Suppressor macrophage (primary cell): ENCODE data around the gene CD44.
A peak's percentile ranks its signal among the peaks of the same experiment; 100 is the strongest.

ENCODE experiments used
- DNase-seq, 4 experiments: peaks; one replicate each; pipeline ENCODE4 v3.0.0-alpha.2; 2020 to 2022

Gene CD44

DNA sequence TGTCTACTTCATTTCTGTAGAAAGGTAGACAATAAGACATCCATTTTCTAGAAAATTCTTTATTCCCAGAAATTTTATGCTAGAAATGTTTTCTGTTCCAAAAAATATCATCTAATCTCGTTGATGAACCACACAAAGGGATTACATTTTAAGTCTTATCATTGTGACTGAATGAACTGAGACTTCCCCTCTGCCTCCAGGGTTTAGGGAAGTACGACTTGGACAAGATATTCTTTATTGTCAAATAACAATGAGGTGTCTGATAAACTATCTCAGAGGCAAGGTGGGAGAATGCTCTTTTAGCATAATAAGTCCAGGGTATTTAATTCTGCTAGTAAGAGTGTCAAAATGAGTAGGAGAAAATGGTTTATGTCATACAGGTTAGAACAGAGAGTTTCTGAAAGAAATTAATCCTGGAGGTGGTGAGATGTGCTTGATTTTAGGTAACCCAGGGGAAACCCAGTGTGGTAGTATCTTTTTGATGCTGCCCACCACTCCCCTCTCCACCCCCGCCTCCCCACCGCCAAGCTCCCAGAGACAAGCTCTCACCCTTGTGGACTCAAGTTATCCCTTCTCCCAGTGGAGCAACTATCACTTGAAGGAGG lies 100.6 kb downstream of the CD44 start:
- DNase-seq: peak; percentile 38 to 61 (median 54)

DNA sequence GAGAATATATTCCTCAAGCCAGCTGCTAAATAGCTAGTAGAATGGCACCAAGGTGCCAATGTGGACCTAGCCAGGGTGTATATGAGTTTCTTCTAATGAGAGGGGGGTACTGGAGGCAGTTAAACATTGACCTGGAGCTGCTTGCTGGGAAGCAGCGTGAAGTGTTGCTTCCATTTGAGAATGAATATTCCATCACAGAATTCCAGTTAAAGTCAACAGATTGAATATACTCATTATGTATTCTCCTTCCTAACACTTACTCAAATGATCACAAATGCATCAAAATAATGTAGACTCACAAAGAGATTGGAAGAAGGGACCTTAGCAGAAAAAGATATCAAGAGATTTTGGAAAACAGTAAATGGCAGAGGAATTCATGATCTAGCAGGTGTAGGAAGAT lies 102.1 kb downstream of the CD44 start:
- no peak for DNase-seq

DNA sequence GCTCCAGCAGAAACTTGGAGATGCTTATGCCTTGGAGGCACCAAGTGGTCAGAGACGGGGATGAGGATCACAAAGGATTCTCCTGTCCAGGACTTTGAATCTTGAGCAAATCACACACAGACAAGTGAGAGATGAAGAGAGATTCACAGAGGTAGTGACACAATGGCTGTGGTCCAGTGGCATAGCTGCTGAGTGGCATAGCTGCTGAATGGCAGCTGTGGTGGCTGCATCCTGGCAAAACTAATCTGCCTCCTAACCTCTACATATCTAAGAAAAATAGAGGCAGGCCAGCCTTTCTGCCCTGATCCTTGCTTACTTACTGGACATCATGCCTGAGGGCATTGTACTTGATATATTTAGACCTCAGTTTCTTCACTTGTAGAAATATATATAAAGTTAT lies 102.6 kb downstream of the CD44 start:
- DNase-seq: no peak

DNA sequence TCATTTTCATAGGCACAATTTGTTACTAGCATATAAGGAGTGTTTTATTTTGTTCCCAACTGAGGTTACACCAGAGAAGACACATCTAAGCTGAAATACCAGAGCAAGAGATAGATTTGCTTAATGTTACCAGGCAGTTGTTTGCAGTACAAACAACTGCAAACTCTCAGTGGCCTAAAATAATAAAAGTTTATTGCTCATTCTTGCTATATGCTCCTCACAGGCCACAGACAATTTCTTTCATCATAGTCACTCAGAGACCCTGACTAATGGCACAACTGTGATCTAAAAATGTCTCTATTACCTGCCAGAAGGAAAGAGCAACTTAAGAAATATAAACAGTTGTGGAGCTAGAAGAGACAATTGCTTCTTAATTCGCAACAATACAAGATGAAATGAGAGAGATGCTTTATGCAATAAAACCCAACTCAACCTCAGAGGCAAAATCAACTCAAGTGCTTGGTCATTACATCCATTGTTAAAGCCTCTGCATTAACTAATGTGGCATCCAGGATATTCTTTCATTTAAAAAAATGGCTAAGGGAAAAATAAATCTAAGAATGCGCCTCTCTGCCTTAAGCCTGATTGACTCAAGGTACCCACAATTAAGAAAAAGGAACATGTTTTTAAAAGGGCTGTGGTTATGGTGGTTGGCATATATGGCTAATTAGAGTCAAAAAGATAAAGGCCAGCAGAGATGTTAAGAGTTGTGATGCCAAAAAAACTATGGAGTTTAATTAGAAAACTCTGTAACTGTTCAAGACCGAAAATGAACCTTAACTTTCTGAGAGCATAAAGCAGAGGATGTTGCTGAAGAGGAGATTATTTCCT lies 103.7 kb downstream of the CD44 start:
- DNase-seq: no peak

DNA sequence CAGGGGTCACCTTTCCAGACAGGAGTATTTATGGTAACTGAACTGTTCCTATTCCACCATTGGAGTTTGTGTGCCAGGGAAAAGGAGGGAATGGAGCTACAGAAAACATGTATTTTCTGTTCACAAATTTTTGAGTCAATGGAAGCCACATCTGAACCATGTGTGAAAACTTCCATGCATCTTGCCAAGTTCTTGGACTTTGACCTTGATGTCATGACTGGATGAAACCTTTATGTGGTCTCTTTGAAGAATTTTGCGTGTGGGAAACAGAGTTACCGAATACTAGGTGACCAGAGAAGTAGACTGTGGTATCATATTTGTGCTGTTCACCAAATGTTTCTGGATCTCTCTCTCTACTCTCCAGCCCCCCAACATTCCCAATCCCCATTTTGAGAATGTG lies 104.8 kb downstream of the CD44 start:
- no peak for DNase-seq

DNA sequence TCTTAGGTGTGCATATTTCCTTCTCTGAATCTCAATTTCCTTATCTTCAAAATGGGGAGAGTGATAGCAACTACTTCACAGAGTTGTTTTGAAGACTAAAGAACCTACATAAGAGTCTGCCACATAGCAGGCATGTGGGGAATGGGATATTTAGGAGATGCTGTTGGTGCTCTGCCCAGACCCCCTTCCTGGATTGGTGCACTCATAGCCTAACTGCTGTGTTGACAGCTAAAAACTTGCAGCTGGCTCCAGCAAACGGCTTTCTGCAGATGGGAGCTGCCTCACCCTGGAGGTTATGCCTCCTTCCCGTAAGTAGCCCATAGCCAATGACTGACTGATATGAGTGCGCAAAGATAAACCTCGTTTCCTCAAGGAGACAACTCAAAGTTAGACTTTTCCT lies 106.1 kb downstream of the CD44 start:
- no peak for DNase-seq

DNA sequence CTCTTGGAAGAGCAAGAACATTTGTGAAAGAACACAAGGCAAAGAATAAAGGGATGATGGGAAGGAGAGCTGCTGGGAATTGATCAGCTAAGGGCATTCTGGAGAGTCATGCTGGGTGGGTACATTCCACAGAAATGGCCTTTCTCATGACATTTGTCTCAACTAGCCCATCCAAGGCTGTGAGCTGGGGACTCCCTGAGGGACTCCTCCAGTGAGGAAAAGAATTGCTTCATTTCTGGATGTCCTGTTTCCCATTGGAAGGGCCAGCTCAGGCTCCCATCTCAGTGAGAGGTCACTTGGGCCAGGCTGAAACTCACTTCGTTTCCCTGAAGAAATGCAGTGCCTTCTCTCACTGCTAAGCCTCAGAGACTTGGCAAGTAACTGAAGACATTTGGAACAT lies 106.8 kb downstream of the CD44 start:
- DNase-seq: no peak

DNA sequence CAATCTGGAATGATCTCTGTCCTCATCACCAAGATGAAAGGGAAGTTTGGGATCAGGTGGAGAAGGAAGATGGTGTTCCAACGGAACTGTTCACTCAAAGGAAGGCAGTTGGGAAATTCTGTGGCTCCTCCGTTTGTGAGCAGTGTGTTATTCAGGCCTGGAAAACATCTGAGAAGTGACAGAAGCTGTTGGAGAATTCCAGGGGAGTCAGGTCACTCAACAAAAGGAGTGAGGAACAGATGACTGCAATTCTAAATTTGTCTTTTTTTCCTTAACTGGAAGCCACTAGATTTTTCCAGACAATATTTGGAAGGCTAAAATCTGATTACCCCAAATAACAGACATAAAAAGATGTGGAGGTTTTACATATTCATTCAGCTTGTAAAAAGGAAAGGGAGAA lies 107.8 kb downstream of the CD44 start:
- no peak for DNase-seq

DNA sequence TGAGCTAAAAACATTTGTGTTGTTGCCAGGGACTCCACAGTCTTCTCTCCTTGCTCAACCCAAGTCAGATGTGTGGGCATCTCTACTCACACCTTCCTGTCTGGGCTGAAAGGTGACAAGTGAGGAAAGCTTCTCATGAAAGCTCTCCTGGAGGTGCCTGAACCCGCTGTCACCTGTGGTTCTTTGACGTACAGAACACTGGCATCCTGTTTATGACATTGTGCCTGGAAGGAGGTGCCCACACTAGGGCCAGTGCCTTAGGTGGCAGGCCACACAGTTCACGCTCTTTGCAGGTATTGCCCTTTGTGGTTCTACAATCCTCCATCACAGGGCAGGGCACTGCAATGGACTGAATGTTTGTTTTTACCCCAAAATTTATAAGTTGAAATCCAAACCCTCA lies 108.5 kb downstream of the CD44 start:
- DNase-seq: no peak

DNA sequence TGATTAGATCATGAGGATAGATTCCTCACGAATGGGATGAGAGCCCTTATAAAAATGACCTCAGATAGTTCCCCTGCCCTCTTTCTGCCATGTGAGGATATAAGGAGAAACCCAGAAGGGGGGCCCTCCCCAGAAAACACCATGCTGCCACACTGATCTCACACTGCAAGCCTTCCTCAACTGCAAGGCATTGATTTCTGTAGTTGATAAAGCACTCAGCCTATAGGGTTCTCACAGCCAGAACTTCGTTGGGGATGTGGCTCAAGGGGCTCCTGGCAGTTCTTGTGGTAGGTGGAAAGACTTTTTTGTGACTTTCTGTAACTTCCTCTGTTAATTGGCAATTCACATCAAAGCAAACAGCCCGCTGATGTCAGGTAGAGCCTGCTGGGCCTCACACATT lies 108.9 kb downstream of the CD44 start:
- no peak for DNase-seq

DNA sequence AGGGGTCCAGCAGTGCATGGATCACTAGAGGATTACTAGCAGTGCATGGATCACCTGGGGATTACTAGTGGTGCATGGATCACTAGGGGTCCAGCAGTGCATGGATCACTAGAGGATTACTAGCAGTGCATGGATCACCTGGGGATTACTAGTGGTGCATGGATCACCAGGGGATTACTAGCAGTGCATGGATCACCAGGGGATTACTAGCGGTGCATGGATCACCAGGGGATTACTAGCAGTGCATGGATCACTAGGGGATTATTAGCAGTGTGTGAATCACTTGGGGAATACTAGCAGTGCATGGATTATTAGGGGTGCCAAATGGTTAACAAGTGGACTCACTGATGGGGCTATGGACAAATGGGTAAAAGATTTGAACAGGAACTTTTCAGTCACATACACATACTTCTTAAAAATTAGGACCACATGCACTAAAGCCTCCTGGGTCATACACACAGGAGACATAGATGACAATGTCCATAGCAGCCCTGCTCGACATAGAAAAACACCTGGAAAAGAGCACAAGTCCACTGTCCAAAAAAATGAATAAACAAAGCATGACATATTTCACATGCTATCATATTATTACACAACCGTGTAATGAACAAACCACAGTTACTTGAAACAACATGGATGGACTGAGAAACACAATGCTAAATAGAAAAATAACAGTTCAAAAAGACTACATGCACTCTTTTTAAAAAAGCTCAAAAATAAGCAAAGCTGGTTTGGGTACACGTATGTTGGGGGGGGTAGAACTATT lies 109.8 kb downstream of the CD44 start:
- no peak for DNase-seq

DNA sequence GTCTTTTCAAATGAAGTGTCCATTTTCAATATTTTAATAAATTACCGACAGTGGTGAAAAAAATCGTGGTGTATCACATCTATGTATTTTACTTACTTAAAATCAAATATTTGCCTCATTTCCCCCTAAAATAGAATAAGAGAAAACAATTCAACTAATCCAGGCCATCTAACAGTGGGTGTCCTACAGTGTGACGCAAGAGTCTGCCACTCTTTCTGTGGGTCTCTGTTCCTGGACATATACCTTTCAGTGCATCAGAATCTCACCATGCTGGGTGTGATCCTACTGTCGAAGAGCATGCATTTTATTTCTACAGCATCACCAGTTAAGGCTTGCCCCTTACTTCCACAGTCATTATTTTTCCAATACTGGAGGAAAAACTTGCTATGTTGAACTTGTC lies 111.2 kb downstream of the CD44 start:
- DNase-seq: no peak

DNA sequence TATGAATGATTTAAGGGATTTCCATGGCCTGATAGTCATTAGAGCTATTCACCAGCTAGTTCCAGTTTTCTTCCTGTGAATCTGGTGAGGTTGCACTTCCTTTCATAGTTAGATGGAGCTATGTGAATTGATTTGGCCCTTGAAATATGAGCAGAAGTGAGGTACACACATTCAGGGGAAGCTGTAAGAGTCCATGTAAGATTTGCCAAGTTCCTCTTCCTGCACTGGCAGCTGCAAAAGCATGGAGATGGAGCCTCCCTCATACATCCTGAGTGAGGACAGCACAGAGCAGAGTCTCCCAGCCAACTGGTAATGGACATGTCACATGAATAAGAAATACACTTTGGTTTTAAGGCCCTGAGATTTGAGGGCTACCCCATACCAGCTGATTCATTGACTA lies 111.7 kb downstream of the CD44 start:
- DNase-seq: peak; percentile 55 to 82 (median 78)

DNA sequence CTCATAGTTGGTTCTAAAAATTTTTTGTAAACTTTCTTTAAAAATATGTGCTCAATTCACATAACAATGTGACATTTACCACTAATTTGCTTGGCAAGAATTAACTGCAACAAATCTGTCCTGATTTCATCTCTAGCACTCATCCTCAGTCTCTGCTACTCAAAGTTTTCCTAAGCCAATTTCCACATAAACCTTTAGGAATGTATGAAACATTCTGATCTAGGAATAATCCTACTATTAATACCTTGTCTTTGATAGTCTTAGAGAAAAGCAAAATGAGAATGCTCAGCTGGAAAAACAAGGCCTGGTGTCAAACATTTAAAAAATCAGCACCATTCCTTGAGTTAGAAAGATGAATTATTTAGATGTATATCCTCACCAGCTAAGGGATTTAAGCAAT lies 114.3 kb downstream of the CD44 start:
- no peak for DNase-seq

DNA sequence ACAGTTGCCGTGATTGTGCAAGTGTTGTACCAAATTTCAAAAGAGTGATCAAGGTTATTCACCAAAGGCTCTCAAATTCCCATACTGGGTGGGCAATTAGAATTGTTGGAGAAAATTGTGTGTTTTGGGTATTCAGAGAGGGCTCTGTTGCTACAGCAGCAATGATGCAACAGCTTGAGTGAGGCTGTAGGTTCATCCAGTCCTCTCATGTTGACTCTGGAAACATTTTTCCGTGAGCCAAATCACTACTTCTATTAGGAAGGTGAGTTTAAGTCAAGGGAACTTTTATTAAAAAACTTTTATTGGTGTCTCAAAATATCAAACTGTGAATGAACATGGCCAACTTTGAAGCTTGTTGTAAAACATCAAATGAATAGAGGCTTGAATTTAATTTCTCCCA lies 116.5 kb downstream of the CD44 start:
- no peak for DNase-seq

DNA sequence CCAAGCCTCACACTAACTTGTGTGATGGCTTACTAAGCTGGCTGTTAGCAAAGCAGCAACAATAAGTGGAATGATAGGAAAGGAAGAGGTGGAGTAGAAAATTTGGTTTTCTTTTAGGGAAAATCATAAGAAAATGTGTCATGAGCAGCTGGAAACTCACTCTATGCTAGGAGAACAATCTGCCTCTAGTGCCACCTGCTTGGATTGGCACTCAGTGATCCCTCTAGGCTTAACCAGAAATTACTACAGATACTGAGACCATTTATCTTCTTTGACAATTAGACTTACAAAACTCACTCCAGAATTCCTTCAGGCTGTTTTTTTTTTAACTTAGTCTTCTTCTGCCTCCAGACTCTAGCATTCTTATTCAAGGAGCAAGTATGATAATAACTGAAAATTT lies 117.3 kb downstream of the CD44 start:
- no peak for DNase-seq

DNA sequence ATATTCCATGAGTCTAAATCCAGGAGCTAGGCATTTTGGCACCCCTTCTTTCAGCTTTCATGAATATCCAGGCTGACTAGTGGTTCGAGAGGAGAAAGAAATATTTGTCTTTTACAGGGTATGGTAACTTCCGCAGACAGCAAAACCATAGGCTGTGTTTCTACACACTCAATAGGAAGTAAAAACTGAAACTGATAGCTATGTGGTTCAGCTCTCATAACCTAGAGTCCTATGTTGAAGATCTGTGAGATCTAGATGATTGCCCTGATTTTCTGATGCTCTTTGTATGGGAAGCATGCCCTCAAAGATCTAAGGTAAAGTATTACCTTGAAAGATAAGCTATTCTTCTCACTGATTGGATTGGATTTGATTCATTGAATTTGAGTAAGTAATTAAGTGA lies 118.3 kb downstream of the CD44 start:
- DNase-seq: peak in 3 of 4 experiments; percentile 24 to 73 (median 44)

DNA sequence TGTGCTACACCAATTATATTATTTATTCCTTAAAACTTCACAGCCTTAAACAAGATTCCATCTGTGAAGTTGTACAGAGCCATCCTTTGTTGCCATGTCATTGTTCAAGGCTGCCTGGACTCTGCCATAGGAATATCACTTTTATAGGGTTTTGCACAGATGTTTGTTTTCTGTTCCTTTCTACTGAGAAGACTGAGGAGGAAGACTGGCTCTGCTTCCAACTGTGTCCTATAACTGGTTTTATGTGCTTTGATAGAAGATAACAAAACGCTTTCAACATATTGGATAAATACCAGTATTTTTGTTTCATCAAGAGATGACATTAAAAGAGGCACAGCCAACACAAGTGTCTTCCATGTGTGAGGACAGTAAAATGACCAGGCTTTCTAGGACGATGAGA lies 120.6 kb downstream of the CD44 start:
- DNase-seq: no peak

DNA sequence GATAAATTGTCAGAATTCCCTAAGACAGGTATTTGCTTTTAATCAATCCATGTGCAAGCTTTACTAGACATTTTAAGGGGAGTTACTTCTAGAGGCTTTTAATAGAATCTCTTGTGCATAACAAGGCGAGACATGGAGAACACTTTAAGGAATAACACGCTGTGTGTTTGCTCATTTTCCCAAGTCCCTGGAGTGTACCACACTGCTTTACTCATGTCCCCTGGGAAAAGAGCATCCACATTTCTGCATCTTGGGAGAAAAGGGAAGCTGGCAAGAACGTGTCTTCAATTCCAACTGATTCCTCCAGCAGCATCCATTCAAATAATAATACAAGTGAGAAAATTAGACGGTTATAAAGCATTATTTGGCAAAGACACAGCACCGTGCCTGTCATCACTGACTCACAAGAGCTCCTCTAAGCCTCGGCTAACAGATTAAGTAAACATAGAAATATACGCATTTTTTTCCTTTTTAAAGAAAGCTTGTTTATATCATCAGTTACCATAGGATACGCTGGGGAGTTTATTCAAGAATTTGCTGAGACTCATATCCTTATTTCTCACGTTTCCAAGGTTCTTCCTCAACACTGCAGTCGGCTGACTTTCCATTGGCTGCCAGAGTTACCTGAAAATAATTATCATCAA lies 121.5 kb downstream of the CD44 start:
- no peak for DNase-seq

DNA sequence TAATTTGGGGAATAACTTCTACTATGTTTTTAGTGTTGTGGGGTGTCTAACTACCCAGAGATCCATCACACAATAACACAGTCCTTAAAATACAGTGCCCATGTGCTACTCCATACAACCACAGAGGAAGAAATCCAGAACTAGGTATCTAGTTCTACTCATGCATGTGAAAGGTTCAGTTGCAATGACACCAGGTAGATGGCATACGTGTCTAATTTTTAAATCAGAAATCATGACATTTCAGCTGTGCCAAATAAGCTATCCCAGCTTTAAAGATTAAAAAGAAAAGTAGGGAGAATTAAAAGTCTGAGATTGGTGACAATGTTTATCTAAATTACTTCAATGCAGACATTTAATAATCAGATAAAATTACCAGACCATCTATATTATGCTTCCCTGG lies 122.2 kb downstream of the CD44 start:
- DNase-seq: no peak

DNA sequence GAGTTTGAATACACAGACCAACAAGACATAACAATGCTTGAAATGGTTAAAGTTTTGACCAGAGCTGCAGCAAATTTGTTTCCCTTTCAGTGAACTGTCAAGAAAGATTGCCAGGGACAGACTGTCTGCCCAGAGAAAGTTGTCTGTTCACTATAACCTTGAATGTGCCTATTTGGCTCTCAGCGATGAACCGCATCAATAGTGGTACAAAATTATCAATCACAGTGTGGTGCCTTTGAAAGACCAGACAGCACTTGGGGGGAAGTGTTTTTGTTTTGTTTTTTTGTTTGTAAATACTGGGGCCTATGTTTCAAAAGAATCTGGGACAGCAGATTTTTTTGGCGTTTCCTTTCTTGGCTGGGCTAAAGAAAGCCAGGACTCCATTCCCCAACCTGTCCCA lies 123.1 kb downstream of the CD44 start:
- no peak for DNase-seq

DNA sequence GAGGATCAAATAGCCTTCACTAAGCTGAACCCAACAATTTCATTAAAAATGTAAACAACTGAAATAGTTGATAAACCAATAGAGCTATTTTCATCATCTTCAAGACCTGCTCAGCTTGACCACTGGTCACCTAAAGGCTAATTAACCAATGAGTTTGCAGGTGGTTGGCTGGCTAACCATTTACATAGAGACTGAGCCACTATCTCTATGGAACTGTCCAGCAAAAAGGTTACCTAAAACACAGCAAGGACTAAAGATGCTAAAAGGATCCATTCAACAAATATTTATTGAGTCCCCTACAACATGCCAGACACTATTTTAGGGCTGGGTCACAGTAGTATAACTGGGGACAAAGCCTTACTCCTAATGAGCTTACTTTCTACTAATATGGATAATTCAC lies 123.8 kb downstream of the CD44 start:
- no peak for DNase-seq

DNA sequence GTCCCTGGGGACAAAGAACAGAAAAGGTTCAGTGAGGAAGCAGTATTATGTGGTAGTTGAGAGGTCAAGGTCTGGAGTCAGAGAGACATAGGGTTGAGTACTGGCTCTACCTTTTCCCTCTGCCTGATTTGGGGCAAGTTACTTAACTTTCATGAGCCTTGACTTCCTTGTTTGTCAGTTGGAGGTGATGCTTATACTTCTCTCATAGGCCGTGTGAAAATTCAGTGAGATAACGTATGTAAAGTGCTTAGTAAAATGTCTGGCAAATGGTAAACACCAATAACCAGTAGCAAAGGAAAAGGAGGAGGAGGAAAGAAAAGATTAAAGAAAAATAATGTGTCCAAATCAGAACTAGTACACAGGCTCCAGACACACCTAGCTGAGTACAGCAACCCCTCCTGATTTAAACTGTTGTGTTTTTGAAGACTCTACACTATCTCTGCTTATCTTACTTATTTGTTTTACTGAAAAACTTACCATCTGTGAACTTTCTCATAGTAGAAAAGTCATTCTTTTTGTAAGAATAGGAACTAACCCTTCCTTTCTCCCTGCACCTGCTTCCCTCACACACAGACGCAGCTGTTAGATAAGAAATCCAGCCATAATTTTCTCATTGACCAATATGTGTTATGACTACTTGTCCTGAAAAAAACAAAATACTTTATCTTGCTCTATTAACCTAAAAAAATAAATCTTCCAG lies 126.9 kb downstream of the CD44 start:
- no peak for DNase-seq
